Inflammatory macrophage treated with lipopolysaccharide for 4 hours (primary cell): ENCODE results near the gene NYNRIN.
"Not testable (repeated sequence)": the region's sequence is repeated elsewhere in the genome, so short reads cannot be mapped to it uniquely, and the experiment has no call there.

ENCODE experiments used
- DNase-seq: peaks from one replicate; pipeline ENCODE4 v3.0.0-alpha.2; 2020

The NYNRIN gene

DNA sequence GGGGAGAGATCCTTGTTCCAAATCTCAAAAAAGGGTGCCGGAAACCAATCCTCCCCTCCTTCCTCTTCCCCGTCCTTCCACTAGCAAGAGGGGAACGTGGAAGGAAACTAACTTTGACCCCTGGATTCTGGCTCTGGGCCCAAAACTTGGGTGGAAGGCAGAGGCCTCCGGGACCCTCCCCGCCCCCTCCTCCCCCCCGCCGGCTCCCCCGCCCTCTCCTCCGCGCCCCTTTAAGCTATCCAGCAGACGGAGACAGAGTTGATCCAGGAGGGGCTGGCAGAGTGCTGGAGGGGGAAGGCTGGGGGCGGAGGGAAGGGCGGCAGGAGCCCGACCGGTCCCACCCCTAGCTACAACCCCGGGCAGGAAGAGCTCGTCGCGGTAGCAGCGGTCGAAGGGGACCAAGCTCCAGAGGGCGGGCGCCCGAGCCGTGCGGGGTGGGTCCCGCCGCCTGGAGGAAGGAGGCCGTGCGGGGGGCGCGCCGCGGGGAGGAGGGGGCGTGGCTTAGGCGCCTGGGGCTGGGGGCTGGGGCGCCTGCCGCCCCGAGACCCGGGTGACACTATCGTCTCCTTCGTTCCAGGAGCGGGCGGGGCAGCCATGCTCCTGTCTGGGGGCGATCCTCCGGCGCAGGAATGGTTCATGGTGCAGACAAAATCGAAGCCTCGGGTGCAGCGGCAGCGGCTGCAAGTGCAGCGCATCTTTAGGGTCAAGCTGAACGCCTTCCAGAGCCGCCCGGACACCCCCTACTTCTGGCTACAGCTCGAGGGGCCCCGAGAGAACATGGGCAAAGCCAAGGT, at the start of gene NYNRIN:
Gene NYNRIN (plus strand): TSS at position 351 of the 794 bp plus-strand sequence. CDS start 244 bp downstream, at position 595.
- DNase-seq: no peak

DNA sequence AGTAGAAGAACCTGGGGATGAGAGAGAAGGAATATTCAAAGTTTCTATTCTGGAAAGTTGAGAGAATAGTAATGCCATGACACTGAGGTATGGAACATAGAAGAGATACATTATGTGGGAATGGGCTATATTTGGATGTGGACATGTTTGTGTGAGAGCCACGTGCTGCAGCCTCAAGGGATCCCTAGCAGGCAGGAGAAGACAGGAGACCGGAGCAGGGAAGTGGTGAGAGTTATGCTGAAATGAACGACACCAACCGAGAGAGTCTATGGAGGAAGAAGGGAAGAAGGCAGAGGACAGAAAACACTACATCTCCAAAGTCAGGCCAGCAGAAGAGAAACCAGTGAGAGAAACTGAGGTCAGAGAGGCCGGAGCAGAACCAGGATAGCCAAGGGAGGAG, 49.1 kb upstream of the NYNRIN start:
- no peak for DNase-seq

DNA sequence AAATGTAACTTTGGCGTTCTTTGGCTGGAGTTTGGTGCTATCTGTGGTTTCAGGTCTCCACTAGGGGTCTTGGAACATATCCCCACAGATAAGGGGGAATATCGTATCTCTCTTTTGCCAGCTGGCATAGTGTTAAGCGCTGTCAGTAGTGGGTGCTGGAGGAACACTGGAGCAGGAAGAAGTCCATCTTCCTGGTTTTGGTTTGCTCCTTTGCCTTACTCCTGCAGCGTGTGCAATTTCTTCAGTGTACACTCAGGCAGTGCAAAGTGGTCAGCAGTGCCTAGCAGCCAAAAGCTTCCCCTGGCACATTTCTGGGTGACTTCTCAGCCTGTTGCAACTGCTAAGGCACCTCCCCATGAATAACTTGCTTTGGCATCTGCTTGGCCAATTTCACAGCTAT, 47.3 kb upstream of the NYNRIN start:
- peak; percentile 26 for DNase-seq

DNA sequence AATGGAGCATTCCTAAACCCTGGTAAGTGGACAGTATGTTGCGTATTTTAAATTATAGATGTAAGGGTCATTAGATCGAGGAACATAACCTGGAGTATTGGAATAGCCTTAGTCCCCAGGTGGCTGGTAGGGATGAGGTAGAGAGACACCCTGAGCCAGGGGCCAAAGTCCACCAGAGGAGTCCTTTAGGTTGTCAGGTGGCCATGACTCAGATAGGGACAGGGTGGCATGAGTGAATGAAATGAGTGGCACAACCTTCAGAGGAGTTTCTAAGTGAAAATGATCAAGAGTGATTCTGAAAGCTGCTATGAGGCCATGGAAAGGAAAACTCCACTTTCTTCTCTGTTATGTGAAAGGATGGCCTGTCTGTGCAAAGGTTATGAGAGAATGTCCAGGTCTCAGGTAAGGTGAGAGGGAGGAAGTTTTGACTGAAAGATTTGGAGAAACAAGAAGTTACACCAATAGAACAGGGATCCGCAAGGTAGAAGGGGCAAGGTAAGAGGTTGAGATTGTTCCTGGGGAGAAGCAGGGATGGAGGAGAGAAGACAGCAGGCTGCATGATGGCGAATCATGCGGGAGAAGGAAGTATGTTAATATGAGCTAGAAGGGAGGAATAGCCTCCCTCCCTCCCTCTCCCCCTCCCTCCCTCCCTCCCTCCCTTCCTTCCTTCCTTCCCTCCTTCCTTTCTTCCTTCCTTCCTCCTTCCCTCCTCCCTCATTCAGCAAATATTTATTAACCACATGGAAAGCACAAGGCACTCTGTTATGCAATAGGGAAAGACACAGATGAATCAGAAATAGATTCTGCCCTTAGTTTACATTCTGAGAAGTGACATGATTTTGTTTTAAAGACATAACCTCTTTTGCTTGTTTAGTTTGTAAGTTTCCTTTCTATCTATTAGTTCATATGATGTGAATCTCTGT, 45.0 kb upstream of the NYNRIN start:
- DNase-seq: peak; percentile 68

DNA sequence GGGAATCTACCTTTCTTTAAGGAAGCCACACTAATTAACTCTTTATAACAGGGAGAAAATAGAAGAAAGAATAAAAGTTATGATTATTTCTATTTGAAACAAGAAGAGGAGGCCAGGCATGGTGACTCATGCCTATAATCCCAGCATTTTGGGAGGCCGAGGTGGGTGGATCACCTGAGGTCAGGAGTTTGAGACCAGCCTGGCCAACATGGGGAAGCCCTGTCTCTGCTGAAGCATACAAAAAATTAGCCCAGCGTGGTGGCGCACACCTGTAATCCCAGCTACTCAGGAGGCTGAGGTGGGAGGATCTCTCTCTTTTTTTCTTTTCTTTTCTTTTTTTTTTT, 44.3 kb upstream of the NYNRIN start:
- DNase-seq: not testable (repeated sequence)

DNA sequence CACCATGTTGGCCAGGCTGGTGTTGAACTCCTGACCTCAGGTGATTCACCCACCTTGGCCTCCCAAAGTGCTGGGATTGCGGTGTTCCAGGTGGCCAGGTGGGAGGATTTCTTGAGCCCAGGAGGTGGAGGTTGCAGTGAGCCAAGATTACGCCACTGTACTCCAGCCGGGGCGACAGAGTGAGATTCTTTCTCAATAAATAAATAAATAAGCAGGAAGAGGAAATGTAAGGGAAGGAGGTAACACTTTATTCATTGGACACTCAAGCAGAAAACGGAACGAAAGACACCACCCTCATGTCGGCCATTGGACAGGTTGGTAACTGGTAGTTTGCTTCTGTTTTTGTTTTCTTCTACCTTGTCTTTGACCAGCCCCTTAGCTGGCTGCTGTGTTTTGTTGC, 43.8 kb upstream of the NYNRIN start:
- DNase-seq: no peak

DNA sequence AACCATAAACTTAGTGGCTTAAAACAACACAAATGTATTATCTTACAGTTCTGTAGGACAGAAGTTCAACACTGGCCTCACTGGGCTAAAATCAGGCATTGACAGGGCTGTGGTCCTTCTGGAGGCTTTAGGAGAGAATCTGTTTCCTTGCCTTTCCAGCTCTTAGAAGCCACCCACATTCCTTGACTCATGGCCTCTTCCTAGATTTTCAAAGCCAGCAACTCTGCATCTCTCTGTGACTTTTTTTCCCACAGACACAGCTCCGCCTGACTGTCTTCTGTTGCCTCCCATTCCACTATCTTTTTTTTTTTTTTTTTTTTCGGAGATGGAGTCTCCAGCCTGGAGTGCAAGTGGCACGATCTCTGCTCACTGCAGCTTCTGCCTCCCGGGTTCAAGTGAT, 42.6 kb upstream of the NYNRIN start:
- no peak for DNase-seq

DNA sequence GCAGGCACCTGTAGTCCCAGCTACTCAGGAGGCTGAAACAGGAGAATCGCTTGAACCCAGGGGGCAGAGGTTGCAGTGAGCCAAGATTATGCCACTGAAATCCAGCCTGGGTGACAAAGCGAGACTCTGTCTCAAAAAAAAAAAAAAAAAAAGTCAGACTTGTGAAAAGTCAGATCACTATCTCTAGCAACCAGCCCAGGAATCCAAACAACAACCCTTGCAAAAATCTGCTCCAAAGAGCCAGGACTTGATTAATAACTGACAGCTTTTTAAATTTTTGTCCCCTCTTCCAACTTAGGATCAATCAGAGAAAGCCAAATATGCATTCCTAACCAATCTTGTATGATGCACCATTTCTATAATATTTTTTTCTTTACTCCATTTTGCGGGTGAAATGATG, 38.5 kb upstream of the NYNRIN start:
- DNase-seq: no peak

DNA sequence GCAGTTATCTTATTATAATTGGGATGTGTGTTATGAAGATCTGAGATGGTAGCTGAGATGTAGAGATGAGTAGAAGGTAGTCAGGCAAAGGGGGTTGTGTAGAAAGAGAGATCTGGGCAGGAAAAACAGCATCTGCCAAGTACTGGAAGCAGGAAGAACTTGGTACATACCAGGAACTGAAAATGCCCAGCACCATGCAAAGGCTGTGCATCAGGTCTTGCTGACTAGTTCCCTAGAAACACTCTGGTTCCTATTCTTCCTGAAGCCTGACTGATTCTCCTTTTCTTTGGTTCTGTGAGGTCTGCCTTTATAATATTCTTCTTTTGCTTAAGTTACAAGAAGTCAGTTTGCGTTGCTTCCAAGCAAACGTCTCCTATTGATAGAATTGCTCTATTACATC, 37.5 kb upstream of the NYNRIN start:
- peak; percentile 58 for DNase-seq

DNA sequence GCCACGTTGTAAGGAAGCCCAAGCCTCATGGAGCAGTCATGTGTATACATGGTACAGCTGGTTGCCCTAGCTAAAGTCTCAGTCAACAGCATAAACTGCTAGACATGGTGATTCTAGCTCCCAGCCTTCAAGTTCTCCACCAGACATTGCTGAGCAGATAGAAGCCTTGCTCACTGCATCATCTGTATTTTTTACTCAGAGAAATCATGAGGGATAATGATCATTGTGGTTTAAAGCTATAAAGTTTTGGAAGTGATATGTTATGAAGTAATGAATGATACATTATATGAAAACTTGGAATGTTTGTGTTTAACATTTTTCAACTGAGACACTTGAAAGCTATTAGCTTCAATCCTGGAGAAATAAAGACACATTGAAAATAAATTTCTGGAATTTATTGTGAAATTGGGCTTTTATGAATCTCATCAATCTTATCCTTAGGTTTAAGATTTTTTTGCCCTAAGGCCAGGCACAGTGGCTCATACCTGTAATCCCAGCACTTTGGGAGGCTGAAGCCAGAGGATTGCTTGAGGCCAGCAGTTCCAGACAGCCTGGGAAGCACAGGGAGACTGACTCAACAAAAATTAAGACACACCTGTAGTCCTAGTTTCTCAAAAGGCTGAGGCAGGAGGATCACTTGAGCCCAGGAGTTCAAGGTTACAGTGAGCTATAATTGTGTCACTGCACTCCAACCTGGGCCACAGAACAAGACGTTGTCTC, 36.4 kb upstream of the NYNRIN start:
- no peak for DNase-seq

DNA sequence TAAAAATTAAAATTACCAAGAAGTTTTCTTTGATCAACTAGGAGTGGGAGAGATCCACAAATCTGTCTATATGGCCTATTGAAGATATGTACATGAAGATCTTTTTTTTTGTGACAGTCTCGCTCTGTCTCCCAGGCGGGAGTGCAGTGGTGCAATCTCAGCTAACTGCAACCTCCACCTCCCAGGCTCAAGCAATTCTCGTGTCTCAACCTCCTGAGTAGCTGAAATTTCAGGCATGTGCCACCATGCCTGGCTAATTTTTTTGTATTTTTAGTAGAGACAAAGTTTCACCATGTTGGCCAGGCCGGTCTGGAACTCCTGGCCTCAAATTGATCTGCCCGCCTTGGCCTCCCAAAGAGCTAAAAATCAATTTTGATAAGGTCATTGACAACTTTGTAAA, 35.4 kb upstream of the NYNRIN start:
- DNase-seq: no peak

DNA sequence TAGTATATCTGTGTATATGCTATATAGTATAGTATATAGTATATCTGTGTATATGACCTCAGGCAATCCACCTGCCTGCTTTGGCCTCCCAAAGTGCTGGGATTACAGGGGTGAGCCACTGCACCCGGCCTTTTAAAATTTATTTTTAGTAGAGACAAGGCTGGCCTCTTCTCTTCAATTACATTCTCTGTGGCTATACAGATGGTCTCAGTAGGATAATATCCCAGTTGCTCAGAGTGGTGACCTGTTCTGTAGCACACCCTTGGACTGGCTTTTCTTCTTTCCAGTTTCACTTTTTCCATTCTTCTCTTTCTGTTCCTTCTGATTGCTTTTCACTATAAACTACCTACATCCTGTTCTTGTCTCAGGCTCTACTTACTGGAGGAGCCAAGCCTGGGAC, 34.0 kb upstream of the NYNRIN start:
- no peak for DNase-seq

DNA sequence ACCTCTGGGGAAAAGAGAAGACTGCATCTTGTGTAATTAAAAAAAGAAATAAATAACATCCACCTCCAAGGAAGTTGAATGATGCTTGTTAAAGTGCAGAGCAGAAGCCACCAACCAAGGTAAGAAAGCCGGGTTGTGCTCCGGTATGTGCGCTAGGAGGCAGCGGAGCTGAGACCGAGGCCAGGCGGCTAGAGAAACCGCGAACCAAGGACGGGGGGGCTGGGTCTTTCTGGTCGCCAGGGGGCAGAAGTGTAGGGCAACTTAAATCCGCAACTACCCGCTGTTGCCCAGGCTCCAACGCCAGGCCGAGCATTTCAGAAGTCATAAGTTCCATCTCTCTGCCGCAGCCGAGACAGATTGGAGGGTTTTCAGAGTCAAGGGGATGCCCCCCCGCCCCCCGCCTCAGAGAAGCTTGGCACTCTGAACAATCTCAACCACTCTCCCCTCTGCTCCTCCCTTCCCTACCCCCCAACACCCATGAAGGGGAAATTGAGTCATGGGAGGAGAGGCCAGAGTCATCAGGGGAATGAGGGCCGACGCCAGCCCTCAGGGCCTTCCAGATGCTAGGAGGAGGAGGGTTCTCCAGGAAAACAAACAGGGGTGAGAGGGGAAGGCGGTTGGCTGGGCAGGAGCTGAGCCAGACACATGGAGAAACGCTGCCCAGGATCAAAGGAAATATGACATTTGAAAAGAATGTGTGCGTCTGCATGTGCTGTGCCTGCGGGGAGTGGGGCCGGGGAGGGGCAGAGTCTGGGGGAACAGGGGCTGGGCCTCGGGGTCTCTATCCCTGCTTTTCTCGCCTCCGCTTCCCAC, 33.0 kb upstream of the NYNRIN start:
- peak; percentile 71 for DNase-seq

DNA sequence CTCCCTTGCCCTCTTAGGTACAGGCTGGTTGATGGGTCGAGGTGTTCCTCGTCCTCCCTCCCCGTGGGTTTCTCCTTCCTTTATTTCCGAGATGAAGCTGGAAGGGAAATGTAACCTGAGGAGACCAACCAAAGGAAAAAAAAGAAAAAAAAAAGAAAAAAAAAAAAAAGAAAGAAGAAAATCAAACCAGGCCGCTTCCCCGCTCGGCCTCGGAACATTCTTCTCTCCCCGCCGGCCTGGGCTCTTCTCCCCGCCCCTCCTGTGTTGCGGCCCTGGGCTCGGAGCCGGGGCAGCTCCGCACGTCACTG, 32.4 kb upstream of the NYNRIN start:
- DNase-seq: no peak

DNA sequence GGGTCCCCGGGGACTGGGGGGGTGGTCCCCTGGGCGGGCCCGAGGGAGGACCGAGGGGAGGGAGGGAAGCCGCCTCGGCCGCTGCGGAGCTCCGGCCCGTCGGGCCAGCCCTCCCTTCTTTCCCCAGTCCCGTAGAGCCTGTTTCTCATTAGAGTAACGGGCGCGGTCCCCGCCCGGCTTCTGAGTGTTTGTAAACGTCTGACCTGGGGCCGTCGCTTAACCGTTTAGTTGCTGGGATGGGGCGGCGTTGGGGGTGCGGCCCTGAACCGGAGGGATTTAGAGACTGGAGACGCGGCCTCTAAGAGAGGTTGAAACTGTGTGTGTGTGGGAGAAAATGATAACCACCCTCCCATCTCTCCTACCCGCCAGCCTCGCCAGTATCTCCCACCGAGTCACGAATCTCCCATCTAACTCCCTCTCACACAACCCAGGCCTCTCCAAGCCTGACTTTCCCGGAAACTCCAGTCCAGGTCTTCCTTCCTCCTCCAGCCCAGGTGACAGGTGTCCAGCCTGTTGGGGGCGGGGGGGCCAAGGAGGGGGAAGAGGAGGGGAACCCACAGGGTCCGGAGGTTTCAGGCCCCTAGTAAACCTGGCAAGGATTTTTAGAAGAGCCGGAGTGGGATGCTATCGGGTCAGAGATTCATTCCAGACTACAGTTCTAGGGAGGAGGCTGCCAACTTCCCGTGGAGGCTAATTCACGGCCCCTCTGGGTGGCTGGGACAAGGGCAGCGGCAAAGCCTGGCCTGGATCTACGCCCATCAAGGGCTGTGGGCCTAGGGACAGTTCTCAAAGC, 31.9 kb upstream of the NYNRIN start:
- no peak for DNase-seq

DNA sequence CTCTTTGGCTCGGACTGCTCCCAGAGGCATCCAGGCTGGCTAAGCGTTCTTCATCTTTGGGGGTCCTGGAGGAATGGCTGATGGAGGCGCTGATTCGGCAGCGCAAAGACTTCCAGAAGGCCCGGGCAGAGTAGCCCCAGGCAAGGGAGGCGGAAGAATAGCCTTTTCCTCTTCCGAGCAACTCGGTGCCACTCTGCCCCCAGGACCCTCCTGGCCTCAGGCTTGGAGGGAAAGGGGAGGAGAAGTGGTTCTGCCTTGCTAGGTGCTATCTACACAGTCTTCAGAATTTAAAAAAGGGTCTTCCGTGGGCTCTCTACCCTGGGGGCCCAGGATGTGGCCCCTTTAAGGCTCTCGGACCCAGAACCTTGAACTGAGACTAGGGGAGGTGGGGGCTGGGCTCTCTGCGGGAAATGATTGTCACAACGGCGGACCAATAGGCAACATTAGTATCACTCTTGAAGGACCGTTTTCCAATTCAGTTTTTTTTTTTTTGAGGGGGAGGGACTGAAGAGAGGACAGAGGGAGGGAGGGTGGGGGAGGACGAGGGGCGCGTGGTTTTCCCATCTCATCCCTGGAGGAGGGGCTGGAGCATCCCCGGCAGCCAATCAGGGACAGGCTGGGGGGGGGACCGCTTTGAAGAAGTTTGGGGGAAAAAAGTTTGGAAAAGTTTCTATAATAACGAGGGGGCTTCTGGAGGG, 31.1 kb upstream of the NYNRIN start, which contains the start of gene NFATC4:
Gene NFATC4 (plus strand): TSS at position 671 of the 698 bp plus-strand sequence. CDS start 157 bp downstream, outside the sequence.
- DNase-seq: no peak

DNA sequence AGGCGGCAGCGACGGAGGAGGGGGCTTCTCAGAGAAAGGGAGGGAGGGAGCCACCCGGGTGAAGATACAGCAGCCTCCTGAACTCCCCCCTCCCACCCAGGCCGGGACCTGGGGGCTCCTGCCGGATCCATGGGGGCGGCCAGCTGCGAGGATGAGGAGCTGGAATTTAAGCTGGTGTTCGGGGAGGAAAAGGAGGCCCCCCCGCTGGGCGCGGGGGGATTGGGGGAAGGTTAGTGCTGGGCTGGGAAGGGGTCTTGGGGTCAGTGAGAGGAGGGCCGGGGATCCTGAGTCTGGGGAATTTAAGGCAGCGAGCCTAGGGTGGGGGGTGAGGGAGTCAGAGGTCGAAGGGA, 30.6 kb upstream of the NYNRIN start:
- DNase-seq: no peak

DNA sequence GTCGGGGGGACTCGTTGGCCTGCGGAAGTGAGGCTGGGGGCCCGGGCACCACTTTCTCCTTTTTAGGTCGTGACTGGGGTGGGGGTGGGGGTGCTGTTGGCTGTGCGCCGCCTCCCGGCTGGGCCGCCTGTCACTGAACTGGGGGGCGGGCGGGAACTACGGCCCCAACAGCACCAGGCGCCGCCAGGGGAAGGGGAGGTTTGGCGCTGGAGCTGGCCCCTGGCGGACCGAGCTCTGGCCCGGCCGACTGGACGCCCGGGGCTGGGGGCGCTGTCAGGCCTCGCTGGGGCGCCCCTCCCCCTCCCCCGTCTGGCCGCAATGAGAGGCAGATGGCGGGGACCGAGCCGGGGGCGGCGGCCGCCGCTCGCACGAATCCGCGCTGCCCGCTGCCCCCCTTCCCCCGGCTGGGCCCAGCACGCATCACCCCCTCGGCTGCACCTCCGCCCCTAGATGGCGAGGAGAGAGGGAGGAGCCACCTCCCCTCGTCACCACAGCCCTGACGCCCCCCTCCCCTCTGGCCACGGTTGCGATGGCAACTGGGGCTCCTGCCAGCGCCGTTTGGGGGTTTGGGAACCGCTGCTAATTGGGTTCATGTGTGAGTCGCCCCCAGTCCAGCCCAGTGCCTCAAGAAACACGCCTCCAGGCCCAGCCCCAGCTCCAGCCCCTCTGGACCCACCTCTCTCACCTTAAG, 30.1 kb upstream of the NYNRIN start:
- DNase-seq: no peak

DNA sequence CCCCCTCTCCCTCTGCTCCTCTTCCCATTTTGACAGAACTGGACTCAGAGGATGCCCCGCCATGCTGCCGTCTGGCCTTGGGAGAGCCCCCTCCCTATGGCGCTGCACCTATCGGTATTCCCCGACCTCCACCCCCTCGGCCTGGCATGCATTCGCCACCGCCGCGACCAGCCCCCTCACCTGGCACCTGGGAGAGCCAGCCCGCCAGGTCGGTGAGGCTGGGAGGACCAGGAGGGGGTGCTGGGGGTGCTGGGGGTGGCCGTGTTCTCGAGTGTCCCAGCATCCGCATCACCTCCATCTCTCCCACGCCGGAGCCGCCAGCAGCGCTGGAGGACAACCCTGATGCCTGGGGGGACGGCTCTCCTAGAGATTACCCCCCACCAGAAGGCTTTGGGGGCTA, 29.3 kb upstream of the NYNRIN start:
- DNase-seq: no peak

DNA sequence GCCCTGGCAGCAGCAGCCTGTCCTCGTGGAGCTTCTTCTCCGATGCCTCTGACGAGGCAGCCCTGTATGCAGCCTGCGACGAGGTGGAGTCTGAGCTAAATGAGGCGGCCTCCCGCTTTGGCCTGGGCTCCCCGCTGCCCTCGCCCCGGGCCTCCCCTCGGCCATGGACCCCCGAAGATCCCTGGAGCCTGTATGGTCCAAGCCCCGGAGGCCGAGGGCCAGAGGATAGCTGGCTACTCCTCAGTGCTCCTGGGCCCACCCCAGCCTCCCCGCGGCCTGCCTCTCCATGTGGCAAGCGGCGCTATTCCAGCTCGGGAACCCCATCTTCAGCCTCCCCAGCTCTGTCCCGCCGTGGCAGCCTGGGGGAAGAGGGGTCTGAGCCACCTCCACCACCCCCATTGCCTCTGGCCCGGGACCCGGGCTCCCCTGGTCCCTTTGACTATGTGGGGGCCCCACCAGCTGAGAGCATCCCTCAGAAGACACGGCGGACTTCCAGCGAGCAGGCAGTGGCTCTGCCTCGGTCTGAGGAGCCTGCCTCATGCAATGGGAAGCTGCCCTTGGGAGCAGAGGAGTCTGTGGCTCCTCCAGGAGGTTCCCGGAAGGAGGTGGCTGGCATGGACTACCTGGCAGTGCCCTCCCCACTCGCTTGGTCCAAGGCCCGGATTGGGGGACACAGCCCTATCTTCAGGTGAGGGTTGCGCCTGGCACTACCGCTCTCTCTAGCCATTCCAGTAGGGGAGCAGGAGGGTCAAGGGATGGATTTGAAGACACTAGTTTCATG, 28.7 kb upstream of the NYNRIN start:
- no peak for DNase-seq
